Type B pancreatic cell (in vitro differentiated cells): ENCODE measurements around the gene CD5L. TPM values are rescaled to one million over a fixed set of nuclear protein-coding genes. Genes with fewer than 3 reads are reported as not detected.

ENCODE experiments used
- DNase-seq: peaks from one replicate; pipeline ENCODE4 v3.0.0; 2021; ENCODE audit warnings: mixed read lengths; ENCODE audit not compliant: unreplicated experiment; ENCODE audit errors: extremely low spot score
- H3K27ac Mint-ChIP-seq: 2 replicates; pipeline ENCODE4 v1.8.0; 2021; ENCODE audit warnings: mild to moderate bottlenecking, mixed read lengths
- H3K27me3 Mint-ChIP-seq: 2 replicates; pipeline ENCODE4 v1.8.0; 2021; ENCODE audit warnings: mixed read lengths
- H3K36me3 Mint-ChIP-seq: 2 replicates; pipeline ENCODE4 v1.8.0; 2021; ENCODE audit warnings: mixed read lengths
- H3K4me1 Mint-ChIP-seq: one replicate; pipeline ENCODE4 v1.8.0; 2021; ENCODE audit warnings: mixed read lengths; ENCODE audit not compliant: unreplicated experiment
- H3K4me3 Mint-ChIP-seq: 2 replicates; pipeline ENCODE4 v1.8.0; 2021; ENCODE audit warnings: mild to moderate bottlenecking, mixed read lengths
- H3K9me3 Mint-ChIP-seq: 2 replicates; pipeline ENCODE4 v1.8.0; 2021; ENCODE audit warnings: mixed read lengths
- CTCF ChIP-seq: fragments of 200-600 bp; sonication (generic); conservative IDR thresholded peaks from 2 replicates; pipeline ENCODE4 v1.5.0; 2021; ENCODE audit warnings: antibody characterized with exemption, mild to moderate bottlenecking
- total RNA-seq: library from RNA; stranded (reverse); gene quantifications from 2 replicates; pipeline ENCODE4 v1.2.1, GENCODE V29; 2021; ENCODE audit warnings: low replicate concordance

Gene CD5L
- total RNA-seq, 1 donor from 2014 or later, result not detected

- TF ChIP-seq CTCF, result no peak
- no peak overlapping the region for H3K27ac Mint-ChIP-seq
- no peak for DNase-seq
- peaks cover 7% of the 10 kb centered on the region for H3K27me3 Mint-ChIP-seq
- no peaks in the 10 kb centered on the region for H3K9me3 Mint-ChIP-seq
- H3K4me1 Mint-ChIP-seq, result no peaks in the 10 kb centered on the region
- H3K4me3 Mint-ChIP-seq, result no peak overlapping the region
- H3K36me3 Mint-ChIP-seq, result no peaks in the 10 kb centered on the region
Measured at GRCh38 chr1:157806431-157807149, 35.0 kb downstream of the CD5L start.

DNA sequence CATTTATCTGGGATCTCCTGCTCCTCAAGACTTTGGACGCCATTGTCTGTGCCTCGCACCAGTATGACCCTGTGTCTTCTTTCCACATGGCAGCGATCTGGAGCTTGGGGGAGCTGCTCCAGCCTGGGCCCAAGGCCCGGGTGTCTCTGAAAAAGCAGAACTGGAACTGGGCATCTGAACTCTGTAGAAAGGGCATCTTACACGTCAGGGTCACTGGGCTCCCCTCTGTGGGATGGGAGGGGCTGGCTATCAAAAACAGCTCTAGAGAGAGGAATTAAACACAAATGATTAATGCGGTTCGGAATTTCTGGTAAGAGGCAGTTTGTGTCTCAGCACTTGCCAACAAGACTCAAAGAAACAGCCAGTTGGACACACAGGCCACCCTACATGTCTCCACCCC lies 37.8 kb downstream of the CD5L start:
- no peaks in the 10 kb centered on the region for H3K9me3 Mint-ChIP-seq
- TF ChIP-seq CTCF, result no peak
- H3K4me3 Mint-ChIP-seq, result no peak overlapping the region
- no peaks in the 10 kb centered on the region for H3K36me3 Mint-ChIP-seq
- no peak overlapping the region for H3K27ac Mint-ChIP-seq
- no peaks in the 10 kb centered on the region for H3K4me1 Mint-ChIP-seq
- DNase-seq, result no peak
- H3K27me3 Mint-ChIP-seq, result peaks cover 7% of the 10 kb centered on the region

GRCh38 chr1:157799996-157800395 lies 41.6 kb downstream of the CD5L start:
- no peaks in the 10 kb centered on the region for H3K9me3 Mint-ChIP-seq
- DNase-seq, result no peak
- H3K27me3 Mint-ChIP-seq, result peaks cover 4% of the 10 kb centered on the region
- no peaks in the 10 kb centered on the region for H3K36me3 Mint-ChIP-seq
- TF ChIP-seq CTCF, result no peak
- H3K4me1 Mint-ChIP-seq, result no peaks in the 10 kb centered on the region
- H3K27ac Mint-ChIP-seq, result no peak overlapping the region
- no peak overlapping the region for H3K4me3 Mint-ChIP-seq

DNA sequence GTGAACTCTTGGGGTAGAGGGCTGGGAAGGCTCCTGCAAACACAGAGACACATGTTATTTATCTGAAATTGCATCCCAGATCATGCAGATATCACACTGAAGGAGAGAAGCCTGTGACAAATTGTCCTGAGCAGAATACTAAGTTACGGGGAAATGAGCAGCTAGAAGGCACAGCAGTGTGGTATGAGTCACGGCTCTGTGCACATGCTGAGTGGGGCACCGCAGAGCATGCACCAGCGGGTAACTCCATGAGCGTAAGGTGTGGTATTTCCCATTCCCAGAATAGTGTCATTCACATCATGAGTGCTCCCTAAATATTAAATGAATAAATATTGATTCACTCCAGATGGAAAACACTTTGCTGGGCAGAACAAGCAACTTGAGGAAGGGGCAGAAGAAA lies 43.4 kb downstream of the CD5L start:
- Mint-ChIP-seq H3K4me3 (no peak overlapping the region), H3K27me3 (peaks cover 4% of the 10 kb centered on the region), H3K36me3 (no peaks in the 10 kb centered on the region), H3K27ac (no peak overlapping the region), H3K4me1 (no peaks in the 10 kb centered on the region), H3K9me3 (no peaks in the 10 kb centered on the region)
- no peak for DNase-seq
- no peak for TF ChIP-seq CTCF

- H3K27ac Mint-ChIP-seq, result no peak overlapping the region
- H3K9me3 Mint-ChIP-seq, result no peaks in the 10 kb centered on the region
- TF ChIP-seq CTCF, result no peak
- H3K36me3 Mint-ChIP-seq, result no peaks in the 10 kb centered on the region
- H3K4me1 Mint-ChIP-seq, result no peaks in the 10 kb centered on the region
- H3K27me3 Mint-ChIP-seq, result no peaks in the 10 kb centered on the region
- H3K4me3 Mint-ChIP-seq, result no peak overlapping the region
- DNase-seq, result no peak
Measured at GRCh38 chr1:157785248-157785647, 56.4 kb downstream of the CD5L start.
